Stimulated activated CD4-positive, alpha-beta T cell treated with anti-CD3 and anti-CD28 coated beads, Interleukin-2, amount 100 ng/mL, for 48 hours (primary cell): ENCODE results near the gene FAM20C.
"Not testable (repeated sequence)": the region's sequence is repeated elsewhere in the genome, so short reads cannot be mapped to it uniquely, and the experiment has no call there.

ENCODE experiments used
- DNase-seq, 2 donors: peaks; one replicate each; pipeline ENCODE4 v3.0.0-alpha.2; 2020

Gene FAM20C

DNA sequence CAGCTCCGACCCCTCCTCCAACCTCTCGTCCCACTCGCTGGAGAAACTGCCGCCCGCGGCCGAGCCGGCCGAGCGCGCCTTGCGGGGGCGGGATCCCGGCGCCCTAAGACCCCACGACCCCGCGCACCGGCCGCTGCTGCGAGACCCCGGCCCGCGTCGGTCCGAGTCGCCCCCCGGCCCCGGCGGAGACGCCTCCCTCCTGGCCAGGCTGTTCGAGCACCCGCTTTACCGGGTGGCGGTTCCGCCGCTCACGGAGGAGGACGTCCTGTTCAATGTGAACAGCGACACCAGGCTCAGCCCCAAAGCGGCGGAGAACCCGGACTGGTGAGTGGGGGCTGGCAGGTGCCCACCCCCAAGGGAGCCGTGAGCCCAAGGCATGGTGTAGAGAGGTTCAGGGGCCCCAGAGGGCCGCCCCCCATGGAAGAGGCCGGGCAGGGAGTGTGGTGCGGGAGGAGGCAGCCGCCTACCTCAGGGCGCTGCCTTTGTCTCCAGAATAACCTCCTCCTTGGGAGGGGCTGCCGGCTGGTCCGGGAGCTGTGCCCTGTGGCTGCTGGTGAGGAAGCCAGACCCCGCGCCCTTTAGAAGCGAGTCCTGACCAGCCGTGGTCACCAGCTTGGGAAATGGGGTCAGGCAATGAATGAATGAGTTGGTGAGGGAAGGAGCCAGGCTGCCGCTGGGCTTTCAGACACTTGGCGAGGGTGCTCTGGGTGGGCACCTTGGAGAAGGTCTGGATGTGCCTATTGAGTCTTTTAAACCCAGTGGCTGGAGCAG is 1.3 kb downstream of the FAM20C start:
- no peak for DNase-seq

GRCh38 chr7:194252-195009 is 2.1 kb downstream of the FAM20C start:
- no peak for DNase-seq

GRCh38 chr7:195010-195829 is 2.8 kb downstream of the FAM20C start:
- DNase-seq: no peak

GRCh38 chr7:195830-196128 is 3.4 kb downstream of the FAM20C start:
- DNase-seq: no peak

- DNase-seq: no peak
These were observed 3.9 kb downstream of the FAM20C start for GRCh38 chr7:196283-196682.

DNA sequence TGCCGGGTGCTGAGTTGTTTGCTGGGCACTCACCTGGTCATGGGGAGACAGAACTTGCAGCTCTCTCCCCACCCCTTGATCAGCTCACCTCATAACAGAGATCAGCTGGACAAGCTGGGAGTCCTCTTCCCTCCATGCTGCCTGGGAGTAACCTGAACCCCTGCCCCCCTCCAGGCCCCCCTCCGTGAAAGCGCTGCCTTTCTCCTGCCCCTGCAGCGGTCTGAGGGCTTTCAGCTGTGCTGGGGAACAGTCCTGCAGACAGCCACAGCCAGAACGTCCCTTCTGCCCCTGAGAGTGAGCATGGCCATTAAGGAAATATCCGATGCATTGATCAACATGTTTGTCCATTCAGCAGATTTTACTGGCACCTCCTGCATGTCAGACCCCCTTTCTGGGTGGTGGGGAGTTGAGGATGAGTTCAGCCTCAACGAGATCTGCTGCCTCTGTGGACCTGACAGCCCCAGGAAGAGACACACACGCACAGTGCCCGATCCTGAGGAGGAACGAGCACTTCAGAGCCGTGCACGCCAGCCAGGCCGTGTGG is 4.5 kb downstream of the FAM20C start:
- no peak for DNase-seq

DNA sequence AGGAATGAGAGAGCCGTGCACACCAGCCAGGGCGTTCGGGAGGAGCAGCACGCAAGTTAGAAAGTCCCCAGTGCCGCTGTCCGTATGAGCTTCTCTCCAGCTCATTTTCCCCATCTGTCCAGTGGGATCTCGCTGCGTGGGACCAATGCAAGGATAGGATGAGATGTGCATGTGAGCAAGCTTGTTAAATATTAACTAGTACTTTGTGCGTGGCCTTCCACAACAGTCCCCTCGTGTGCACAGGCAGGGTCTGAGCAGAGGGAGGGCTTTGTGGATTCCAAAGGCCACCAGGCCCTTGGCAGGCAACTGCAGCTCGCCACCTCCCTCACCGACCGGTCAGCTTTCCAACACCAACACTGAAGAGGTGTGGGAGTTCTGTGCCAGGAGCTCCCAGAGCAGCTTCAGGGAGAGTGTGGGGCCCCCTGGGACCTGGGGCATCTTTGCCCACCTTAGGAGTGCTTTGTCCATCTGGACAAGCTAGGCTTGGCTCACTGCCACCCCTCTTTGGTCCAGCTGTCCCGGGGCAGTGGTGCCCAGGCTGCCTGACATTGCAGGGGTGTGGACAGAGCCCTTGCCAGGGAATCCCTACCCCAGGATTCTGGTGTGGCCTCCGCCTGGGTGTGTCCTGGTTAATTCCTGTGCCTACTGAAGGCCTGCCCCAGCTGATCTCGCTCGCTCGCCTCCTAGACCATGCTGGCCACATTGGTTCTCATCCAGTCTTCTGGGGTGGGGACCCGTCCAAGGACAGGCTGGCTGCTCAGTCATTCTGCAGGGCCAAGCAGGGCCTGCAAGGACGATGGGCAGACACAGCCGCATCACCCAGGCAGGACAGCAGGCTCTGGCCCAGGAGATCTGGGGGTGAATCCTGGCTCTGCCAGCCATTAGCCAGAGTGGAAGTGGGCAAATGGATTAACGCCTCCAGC is 5.3 kb downstream of the FAM20C start:
- no peak for DNase-seq

- no peak for DNase-seq
These were observed 7.3 kb downstream of the FAM20C start for GRCh38 chr7:199483-200249.

- DNase-seq: no peak
These were observed 7.9 kb downstream of the FAM20C start for GRCh38 chr7:200290-200689.

GRCh38 chr7:200704-201103 is 8.3 kb downstream of the FAM20C start:
- no peak for DNase-seq

DNA sequence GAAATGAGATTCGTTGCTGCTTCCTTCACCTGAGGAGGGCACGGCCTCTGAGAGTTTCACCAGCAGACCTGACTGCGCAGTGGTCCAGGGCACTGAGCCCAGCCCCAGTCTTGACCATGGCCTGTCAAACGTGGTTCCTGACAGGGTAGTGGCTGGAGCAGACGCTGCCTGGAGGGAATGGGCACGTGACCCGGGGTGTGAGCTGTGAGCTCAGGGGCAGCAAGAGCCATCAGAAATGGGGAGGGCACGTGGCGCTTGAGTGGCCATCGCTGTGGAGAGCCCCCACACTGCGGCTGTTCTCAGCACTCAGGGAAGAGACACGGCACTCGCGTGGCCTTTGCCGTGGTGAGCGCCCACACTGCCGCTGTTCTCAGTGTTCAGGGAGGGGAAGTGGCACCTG is 12.0 kb downstream of the FAM20C start:
- DNase-seq: no peak

GRCh38 chr7:205115-206010 is 13.0 kb downstream of the FAM20C start:
- DNase-seq: no peak

DNA sequence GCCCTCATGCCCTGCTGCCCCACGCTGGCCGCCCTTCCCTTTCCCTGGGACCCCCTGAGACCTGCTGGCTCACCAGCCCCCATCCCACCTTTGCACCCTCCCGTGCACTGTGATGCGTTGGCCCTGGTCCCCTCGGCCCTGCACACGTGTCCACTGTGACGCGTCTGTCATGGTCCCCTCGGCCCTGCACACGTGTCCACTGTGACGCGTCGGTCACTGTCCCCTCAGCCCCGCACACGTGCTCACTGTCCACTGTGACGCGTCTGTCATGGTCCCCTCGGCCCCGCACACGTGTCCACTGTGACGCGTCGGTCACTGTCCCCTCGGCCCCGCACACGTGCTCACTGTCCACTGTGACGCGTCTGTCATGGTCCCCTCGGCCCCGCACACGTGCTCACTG is 14.0 kb downstream of the FAM20C start:
- DNase-seq: not testable (repeated sequence)

DNA sequence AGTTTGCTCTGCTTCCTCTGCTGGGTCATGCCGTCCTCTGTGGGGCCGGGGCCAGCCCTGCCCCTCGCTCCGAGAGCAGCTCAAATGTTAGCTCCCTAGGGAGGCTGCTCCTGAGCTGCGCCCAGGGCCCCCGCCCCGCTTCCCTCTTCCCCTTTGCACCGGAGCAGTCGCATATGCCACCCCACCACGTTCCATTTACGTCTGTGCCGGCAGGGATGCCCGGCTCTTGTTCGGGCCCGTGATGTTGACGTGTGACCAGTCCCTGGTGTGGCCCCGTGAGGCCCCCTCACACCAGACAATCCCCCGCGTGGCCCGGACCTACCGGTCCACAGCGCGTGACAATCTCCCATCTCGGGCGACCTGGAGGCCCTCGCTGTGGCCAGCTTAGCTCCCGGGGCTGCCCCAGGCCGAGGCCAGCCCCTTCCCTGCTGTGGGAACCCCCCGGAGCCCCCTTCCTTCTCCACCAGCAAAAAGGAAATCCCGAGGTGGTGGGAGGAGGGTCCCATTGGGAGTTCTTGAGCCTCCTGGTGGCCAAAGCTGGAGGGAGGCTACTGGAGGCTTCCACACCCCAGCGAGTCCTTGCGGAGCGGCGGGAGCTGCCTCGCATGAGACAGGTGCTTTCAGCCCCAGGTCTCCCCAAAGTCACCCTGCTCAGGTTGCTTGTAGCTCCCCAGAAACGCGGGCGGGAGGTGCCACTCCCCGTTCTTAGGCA is 15.2 kb downstream of the FAM20C start:
- DNase-seq: no peak

- DNase-seq: no peak
These were observed 15.8 kb downstream of the FAM20C start for GRCh38 chr7:208130-208673.

DNA sequence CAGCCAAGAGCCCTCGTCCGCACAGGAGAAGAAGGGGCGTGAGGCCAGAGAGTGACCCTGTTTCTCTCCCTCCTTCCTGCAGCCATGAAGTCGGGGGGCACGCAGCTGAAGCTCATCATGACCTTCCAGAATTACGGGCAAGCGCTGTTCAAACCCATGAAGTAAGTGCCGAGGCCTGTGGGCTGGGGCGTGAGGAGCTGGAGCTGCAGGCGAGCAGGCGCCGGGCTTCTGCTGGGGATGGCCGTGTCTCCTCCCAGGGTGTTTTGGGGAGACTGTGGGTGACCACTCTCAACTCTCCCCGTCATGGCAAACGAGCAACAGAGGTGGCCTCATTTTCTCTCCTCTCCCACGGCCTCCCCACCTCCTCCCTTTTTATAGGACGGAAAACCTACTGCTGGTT is 16.4 kb downstream of the FAM20C start:
- no peak for DNase-seq

DNA sequence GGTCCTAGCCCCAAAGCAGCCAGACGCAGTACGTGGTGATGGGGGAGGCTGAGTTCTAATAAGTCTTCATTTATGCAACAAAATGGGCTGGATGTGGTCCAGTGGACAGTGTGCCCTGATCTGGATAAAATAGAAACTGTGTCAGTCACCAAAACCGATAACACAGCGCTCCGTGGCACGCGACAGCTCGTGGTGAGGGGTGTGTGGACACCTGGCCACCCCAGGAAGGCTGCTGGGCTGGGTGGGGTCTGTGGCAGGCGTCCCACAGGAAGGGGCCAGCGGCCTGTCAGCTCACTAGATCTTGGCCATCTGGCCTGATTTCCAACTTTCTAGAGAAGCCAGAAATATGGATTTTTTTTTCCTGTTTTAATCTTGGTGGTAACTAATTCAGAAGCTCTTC is 17.0 kb downstream of the FAM20C start:
- DNase-seq: no peak

DNA sequence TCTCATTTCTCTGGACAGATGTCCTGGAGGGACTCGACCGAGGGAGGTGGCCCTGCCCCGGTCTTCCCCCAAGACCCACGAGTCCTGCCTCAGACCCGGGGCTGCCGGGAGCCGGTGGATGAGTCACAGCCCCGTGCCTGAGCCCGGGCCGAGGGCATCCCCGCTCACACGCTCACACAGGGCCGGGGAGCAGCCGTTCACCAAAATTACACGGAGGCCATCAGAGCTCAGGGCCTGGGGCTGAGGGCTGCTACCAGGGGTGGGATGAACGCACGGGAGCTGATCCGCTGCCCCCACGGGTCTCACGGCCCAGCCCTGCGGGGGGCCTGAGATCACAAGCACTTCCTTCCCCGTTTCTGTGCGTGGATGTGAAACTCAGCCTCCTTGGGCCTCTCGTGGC is 17.5 kb downstream of the FAM20C start:
- DNase-seq: no peak

GRCh38 chr7:210401-210925 is 18.1 kb downstream of the FAM20C start:
- DNase-seq: no peak
